IPS-11a (cell line): ENCODE results near the gene OR2A42.
"Not testable (repeated sequence)": the region's sequence is repeated elsewhere in the genome, so short reads cannot be mapped to it uniquely, and the experiment has no call there.

Source experiments
- H3K4me3 ChIP-seq: one replicate; pipeline ENCODE4 v1.5.1; 2013; ENCODE audit warnings: low read depth, low read length, control low read depth

Gene OR2A42

DNA sequence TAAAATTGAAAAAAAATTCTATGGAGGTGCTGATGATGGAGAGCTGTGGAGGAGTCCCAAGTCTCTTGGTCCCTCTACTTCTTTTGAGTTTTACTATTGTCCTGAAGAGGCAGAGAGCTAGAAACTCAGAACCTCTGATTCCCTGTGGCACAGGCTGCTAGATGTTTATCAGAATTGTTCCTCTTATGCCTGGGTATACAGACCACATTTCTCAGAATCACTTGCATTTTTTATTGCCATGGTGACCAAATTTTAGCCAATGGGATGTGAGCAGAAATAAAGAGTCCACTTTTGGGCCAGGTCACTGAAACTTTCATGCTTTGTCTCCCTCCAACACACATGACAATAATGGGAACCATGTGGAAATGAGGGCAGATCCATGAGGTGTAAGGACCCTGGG lies 15.7 kb downstream of the OR2A42 start:
- H3K4me3 ChIP-seq, result not testable (repeated sequence)

DNA sequence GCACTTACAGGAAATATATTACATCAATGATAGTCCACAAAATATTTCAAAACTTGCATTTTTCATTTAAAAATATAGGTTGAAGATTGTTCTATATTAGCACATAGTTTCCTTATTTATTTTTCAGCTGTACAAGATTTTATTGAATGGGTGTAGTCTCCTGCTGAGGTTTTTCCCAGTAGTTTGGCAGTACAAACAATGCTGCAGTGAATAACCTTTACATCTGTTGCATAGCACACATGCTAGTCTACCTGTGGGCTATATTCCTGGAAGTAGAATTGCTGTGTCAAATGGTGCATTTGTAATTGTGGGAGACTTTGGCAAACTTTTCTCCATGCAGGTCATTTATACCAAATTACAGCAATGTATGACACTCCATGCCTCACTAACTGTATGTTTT lies 18.9 kb downstream of the OR2A42 start:
- H3K4me3 ChIP-seq, result not testable (repeated sequence)

DNA sequence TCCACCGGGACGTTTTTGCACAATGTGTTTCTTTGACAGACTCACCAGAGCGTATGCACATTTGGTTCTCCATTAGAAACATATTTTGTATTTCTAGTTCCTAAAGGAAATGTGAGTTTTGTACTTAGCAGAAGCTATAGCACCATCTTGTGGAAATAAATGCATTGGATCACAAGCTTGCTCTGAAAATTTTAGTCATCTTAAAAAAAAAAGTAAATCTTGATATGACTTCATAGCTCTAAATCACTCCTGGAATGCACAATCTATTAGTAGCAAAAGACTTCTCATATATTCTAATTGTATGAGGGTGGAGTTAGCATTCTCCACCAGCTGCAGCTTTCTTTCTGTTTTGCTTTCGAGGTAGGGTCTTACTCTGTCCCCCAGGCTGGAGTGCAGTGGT lies 20.3 kb downstream of the OR2A42 start:
- not testable (repeated sequence) for H3K4me3 ChIP-seq

DNA sequence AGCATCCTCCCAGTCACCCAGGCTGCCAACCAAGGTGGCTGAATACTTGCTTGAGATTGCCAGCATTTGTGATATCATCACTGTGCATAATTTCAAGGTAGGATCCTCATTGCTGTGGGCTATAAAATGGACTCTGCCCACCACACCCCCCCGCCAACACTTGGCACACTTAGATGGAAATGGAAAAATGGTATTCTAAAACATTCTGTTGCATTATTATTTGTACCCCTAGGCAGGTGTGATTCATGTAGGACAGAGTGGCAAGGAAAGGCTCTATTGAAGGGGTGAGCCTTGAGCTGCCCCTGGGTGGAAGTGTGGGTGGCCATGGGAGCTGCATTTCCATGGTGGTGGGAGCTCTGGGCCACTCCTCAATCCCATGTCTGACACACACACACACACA lies 20.8 kb downstream of the OR2A42 start:
- not testable (repeated sequence) for H3K4me3 ChIP-seq

DNA sequence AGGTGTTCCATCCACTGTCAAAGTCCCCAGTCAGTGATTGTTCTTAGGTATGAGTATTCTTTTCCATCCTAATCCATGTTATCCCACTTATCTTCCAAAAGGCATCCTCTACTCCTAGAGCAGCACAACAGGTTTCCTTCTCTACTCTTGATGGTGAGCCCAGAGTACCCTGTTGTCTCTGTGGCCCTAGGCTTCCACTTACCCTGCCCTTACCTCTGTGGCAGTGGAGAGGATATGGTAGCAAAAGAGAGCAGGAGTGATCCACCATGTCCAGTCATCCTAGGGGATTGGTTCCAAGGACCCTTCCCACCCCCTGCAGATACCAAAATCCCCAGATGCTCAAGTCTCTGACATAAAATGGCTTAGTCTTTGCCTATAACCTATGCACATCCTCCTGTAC lies 22.2 kb downstream of the OR2A42 start:
- H3K4me3 ChIP-seq, result not testable (repeated sequence)

DNA sequence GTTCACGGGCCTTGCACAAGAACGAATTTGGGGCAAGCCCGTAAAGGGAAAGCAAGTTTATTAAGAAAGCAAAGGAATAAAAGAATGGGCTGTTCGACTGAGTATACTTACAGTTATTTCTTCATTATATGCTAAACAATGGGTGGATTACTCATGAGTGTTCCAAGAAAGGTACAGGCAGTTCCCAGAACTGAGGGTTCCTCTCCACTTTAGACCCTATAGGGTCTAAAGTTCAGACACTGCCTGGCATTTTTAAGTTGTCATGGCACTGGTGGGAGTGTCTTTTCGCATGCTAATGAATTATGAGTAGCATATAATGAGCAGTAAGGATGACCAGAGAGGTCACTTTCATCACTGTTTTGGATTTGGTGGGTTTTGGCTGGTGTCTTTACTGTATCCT lies 34.1 kb downstream of the OR2A42 start:
- H3K4me3 ChIP-seq, result not testable (repeated sequence)

DNA sequence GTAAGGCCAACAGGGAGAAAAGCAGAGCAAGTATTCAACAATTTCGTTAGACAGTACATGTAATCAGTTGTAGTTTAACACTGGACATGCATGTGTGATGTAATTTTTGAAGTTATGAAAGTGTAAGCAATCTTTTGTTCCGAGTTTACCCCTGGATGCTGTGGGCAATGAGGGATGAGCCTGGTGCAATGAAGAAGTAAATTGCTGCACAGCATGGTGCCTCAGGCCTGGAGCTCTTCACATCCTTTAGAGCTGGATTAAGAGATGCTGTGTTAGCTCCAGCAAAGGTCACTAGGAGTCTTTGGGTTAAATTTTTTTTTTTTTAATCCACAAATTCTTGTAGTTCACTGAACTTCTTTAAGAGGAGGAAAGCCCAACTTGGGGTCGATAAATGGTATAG lies 36.3 kb downstream of the OR2A42 start:
- H3K4me3 ChIP-seq, result not testable (repeated sequence)

DNA sequence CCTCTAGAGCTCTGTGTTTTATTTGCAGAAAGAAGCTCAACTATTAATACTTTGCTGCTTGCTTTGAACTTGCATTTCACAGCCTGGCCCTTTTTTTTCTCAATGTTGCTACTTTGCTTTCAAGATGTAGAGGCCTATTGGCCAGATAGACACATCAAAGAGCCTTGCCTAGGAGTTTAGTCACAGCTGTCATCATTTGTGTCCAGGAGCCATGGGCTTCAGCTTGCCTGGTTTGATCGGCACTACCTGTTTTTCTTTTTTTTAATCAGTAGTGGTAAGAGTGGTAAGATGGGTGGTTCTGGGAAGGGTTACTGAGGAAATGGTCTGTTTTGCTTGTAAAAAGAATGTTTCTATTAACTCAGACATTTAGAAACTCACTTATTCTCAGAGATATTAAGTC lies 37.4 kb downstream of the OR2A42 start:
- H3K4me3 ChIP-seq, result not testable (repeated sequence)

DNA sequence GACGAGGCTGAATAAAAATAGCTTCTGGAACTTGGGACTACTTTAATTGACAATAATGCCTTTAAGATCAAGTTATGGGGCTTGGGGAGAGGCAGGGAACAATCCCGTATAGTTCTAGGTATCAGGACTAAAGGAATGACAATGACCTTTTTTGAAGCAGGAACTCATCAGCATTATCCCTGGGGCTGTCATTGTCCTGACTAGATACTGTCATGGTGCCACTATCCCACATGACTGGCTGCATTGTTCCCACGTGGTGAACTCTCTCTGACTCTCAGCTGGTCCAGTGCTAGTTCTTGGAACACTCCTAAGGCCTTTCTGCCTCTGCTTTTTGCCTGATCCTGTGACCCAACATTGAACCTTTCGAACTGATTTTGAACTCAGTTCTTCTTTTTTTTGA lies 40.5 kb downstream of the OR2A42 start:
- not testable (repeated sequence) for H3K4me3 ChIP-seq

DNA sequence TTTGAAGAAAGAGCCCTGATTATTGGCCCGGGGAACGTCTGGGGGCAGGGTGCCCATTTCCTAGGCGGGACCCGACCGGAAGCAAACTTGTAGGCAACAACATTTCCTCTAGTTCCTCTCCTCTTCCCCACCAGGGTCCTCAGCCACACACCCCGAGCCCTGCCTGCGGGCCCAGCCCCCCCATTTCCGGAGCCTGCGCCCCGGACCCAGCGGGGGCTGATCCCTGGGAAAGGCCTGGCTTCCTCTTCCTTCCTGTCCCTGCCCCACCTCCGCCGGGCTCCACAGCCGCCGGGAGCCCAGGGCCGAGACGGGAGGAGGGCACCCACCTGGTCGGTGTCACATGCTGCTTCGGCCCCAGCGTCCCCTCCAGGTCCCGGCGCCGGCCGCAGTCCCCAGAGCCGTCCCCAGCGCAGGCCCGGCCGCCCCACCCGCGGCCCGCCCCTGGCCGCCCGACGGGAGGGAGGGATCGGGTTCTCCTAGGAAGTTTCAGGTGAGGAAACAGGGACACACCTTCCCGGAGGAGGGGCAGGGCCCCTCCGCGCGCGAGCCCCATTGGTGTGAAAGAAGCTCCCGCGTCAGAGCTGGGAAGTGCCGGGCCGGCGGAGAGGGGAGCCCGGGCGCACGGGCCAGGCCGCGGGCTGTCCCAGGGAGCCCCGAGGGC lies 44.1 kb downstream of the OR2A42 start, which contains the start of gene ARHGEF35:
ARHGEF35 (minus strand) TSS at position 622 of the 661 bp plus-strand sequence. CDS start 7,450 bp downstream, outside the sequence.
- not testable (repeated sequence) for H3K4me3 ChIP-seq

DNA sequence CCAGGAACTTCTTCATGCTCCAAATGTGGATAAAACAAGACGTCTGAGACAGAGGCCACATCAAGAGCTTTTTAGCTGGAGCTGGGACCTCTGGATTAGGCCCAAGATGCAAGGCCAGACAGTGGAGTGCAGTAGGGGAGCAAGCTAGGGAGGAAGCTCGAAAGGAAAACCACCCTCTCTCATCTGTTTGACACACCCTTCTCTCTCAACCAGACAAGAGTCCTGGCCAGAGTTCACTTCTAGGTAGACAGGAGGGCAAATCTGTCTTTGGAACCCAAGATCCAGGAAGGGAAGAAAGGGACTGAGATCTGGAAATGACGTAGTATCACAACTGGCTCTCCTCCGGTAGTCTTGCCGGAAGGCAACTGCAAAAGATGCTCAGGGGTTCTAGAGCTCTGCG lies 45.0 kb downstream of the OR2A42 start:
- not testable (repeated sequence) for H3K4me3 ChIP-seq

DNA sequence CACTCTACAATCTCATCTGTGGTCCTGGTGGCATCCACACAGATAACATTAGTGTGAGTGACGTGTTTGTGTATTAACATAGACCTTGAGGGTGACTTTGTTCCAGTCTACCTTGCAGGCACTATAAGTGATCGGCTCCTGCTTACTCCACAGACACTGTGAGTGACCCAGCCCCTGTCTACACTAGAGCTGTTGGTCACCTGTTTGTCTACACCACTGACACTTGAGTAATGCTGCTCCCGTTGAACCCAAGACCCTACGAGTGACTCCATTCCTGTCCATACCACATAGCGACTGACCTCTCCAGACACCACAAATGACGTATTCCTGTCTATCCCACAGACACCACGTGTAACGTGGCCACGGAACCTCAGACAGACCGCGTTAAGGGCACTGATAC lies 45.6 kb downstream of the OR2A42 start:
- H3K4me3 ChIP-seq, result not testable (repeated sequence)

DNA sequence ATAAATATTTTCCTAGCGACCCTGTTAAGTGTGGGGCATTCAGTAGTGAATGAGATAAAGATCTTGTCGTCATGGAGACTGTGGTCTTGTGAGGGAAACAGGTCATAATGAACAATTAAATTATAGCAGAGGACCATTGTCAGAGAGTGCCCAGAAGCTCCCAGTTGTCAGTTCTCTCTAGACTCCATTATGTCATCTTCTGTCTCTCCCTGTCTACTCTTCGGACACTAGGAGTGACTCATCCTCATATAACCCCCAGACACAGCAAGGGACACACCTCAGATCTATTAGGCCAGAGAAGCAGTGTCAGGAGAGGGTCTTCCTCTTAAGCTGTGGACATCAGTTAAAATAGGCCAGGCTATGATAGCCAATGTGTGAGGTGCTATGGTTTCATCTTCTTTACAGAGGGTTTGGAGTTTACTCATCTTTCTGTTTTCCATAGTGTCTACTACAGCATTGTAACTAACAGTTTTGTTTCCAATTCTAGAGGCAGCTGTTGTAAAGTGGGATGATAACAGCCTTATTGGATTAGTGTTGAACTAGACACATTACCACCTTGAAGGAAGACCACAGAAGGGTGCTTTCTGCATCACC lies 50.7 kb downstream of the OR2A42 start:
- H3K4me3 ChIP-seq, result not testable (repeated sequence)

DNA sequence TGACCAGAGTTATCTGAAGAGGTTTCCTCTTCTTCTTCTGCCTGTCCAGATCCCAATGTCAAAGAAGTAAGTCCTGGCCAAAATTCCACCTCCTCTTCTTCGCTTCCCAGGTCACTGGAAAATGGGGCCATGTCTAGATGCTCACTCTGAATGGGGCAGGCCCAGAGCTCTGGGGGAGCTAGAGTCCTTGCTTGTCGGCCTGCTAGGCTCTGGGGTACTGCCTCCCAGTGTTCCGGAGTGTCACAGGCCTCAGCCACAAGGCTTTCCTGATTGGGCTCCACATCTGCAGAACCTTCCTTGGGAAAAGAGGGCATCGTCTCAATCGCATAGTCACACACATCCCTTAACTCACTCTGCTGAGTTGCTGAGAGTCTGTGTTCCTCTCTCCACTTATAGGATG lies 51.6 kb downstream of the OR2A42 start:
- H3K4me3 ChIP-seq, result not testable (repeated sequence)

DNA sequence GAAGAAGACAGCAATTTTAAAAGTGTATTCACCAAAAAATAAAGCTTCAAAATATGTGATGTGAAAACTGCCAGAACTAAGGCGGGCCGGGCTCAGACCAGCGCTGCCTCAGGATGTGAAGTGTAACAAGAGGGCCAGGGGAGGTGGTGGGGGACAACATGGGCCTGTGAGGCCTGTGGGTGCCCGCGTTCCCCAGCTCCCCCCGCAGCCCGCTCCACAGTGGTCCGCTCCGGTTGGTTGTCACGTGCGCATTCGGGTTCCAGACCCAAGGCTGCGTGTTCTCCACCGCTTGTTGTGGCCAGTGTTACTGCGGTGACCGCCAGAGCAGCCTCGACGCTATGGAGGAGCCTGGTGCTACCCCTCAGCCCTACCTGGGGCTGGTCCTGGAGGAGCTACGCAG lies 56.2 kb downstream of the OR2A42 start, which contains the start of gene CTAGE4:
CTAGE4 (plus strand) TSS at position 301 of the 400 bp plus-strand sequence; CDS start at position 339, 38 bp downstream.
- H3K4me3 ChIP-seq, result not testable (repeated sequence)

DNA sequence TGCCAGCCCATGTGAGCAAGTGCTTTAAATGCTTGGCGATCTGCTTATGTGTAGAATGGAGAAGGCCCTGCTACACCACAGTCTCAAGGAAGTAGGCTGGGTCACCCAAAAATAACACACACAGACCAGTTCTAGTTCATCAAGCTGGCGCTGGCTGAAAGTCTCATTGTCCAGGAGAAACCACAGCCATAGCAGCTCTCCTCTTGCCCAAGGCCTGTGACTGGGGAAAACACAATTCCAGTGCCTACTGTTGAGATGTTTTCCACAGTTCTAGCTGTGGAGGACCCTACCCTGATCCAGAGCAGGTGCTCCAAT lies 60.3 kb downstream of the OR2A42 start:
- not testable (repeated sequence) for H3K4me3 ChIP-seq

DNA sequence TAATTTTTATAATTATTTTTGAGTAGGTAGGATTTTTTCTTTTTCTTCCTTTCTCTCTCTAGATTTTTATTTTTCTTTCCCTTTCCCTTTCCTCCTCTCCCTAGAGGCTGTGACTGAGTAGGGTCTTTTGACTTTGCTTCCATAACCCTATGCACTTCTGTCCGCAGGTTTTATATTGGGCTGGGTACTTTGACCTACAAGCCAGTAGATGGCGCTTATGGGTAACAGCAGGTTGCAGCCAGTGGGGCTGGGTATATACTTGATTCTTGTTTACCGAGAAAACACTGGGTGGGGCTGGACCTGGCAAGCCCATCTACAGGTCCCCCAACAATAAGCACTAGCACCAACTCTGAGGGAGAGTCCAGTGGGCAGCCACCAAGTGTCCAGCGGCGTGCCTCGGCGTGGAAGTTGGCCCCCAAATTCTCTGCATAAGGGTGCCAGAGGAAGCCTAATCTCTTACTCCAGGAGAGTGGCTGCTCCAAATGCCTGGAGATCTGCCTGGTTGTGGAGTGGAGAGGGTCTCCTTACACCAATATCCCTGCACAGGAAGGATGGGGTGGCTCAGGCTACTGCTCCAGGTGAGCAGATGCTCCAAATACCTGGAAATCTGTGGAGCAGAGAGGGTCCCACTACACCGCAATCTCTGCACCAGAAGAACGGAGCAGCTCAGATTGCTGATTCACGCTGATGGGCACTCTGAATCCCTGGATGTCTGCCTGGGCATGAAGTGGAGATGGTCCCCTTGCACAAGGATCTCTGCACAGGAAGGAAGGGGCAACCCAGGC lies 60.8 kb downstream of the OR2A42 start:
- not testable (repeated sequence) for H3K4me3 ChIP-seq
